Brain microvascular endothelial cell (primary cell): Measurements from ENCODE around the gene LRIT3.
"Not testable (repeated sequence)": the region's sequence is repeated elsewhere in the genome, so short reads cannot be mapped to it uniquely, and the experiment has no call there.

ENCODE experiments used
- DNase-seq: peaks from one replicate; pipeline ENCODE4 v3.0.0-alpha.2; 2020
- H3K27ac ChIP-seq: fragments of 250-450 bp; sonication (Bioruptor Pico); 2 replicates; pipeline ENCODE4 v1.5.1; 2020; ENCODE audit warnings: mild to moderate bottlenecking, moderate library complexity
- H3K27me3 ChIP-seq: fragments of 250-450 bp; sonication (Bioruptor Pico); replicated peaks from 2 replicates; pipeline ENCODE4 v1.5.1; 2020; ENCODE audit warnings: mild to moderate bottlenecking
- H3K36me3 ChIP-seq: fragments of 250-450 bp; sonication (Bioruptor Pico); replicated peaks from 2 replicates; pipeline ENCODE4 v1.5.1; 2020; ENCODE audit warnings: mild to moderate bottlenecking
- H3K4me3 ChIP-seq: 2 replicates; pipeline ENCODE4 v1.5.1; 2011; ENCODE audit warnings: low read depth, mild to moderate bottlenecking, control low read depth, low read length, moderate library complexity
- CTCF ChIP-seq: IDR thresholded peaks from 2 replicates; pipeline ENCODE4 v1.5.1; 2011; ENCODE audit warnings: low read depth, mild to moderate bottlenecking, moderate library complexity, low read length, control low read depth, inconsistent platforms; ENCODE audit errors: missing control alignments
- in situ Hi-C: cut with HindIII; loops from 2 replicates; pipeline ENCODE4 v1.10.0; 2017; ENCODE audit warnings: low sequenced_read_pairs, low pct_ligation_motif_present

The LRIT3 gene

GRCh38 chr4:109872950-109873656 lies 25.2 kb downstream of the LRIT3 start:
- H3K4me3 ChIP-seq: no peak overlapping the region

GRCh38 chr4:109873791-109874514 lies 26.0 kb downstream of the LRIT3 start:
- no peak overlapping the region for H3K27ac ChIP-seq
- H3K27me3 ChIP-seq: no peaks in the 10 kb centered on the region
- no peak for TF ChIP-seq CTCF
- in situ Hi-C loops: no loop called here
- H3K36me3 ChIP-seq: no peaks in the 10 kb centered on the region
- H3K4me3 ChIP-seq: no peak overlapping the region
- no peak for DNase-seq

More at GRCh38 chr4:109872950-109873656, 25.2 kb downstream of the LRIT3 start:
- TF ChIP-seq CTCF: no peak
- DNase-seq: no peak
- Histone ChIP-seq H3K36me3 (no peaks in the 10 kb centered on the region), H3K27me3 (no peaks in the 10 kb centered on the region), H3K27ac (no peak overlapping the region)
- in situ Hi-C loops: no loop called here

- no peaks in the 10 kb centered on the region for H3K36me3 ChIP-seq
- TF ChIP-seq CTCF: no peak
Observed at GRCh38 chr4:109875106-109875505, 27.2 kb downstream of the LRIT3 start.

GRCh38 chr4:109875553-109875952 lies 27.6 kb downstream of the LRIT3 start:
- H3K27ac ChIP-seq, DNase-seq, H3K36me3 ChIP-seq, in situ Hi-C loops, H3K27me3 ChIP-seq, H3K4me3 ChIP-seq: not testable (repeated sequence)

More at GRCh38 chr4:109875106-109875505, 27.2 kb downstream of the LRIT3 start:
- no peak overlapping the region for H3K4me3 ChIP-seq
- DNase-seq: no peak
- in situ Hi-C loops: no loop called here
- H3K27me3 ChIP-seq: no peaks in the 10 kb centered on the region
- H3K27ac ChIP-seq: no peak overlapping the region

GRCh38 chr4:109876634-109877265 lies 28.8 kb downstream of the LRIT3 start:
- Histone ChIP-seq H3K36me3 (no peaks in the 10 kb centered on the region), H3K27me3 (no peaks in the 10 kb centered on the region), H3K4me3 (no peak overlapping the region), H3K27ac (no peak overlapping the region)
- TF ChIP-seq CTCF: no peak
- no peak for DNase-seq
- in situ Hi-C loops: no loop called here

- Histone ChIP-seq H3K27ac (no peak overlapping the region), H3K4me3 (no peak overlapping the region), H3K36me3 (no peaks in the 10 kb centered on the region), H3K27me3 (no peaks in the 10 kb centered on the region)
- in situ Hi-C loops: no loop called here
- TF ChIP-seq CTCF: no peak
- DNase-seq: no peak
Observed at GRCh38 chr4:109877400-109877799, 29.5 kb downstream of the LRIT3 start.
